Liver (tissue), 9 donors: ENCODE data around the gene PDZD8. TPM values are rescaled to one million over a fixed set of nuclear protein-coding genes. Genes with fewer than 3 reads are reported as not detected.

Source experiments
- DNase-seq: peaks from one replicate; pipeline ENCODE4 v3.0.0-alpha.2; 2017; ENCODE audit warnings: low spot score
- H3K27ac ChIP-seq, 2 donors: one replicate each; pipeline ENCODE4 v1.7.0; 2013; ENCODE audit warnings: inconsistent platforms in 2 of 2, low read length in 2 of 2, control low read depth in 1 of 2, low read depth in 1 of 2, mild to moderate bottlenecking in 1 of 2
- H3K27me3 ChIP-seq, 4 donors: one replicate each; pipeline versions ENCODE4 v1.6.1 to v1.7.0; 2013; ENCODE audit warnings: low read length in 3 of 4, inconsistent platforms in 1 of 4, mild to moderate bottlenecking in 1 of 4, moderate library complexity in 1 of 4; ENCODE audit not compliant: control insufficient read depth in 4 of 4, insufficient read depth in 4 of 4
- H3K36me3 ChIP-seq, 4 donors: one replicate each; pipeline versions ENCODE4 v1.6.1 to v1.7.0; 2013; ENCODE audit warnings: low read length in 3 of 4, mild to moderate bottlenecking in 3 of 4, low read depth in 1 of 4, moderate library complexity in 1 of 4; ENCODE audit not compliant: control insufficient read depth in 4 of 4, insufficient read depth in 3 of 4
- H3K4me1 ChIP-seq, 4 donors: one replicate each; pipeline versions ENCODE4 v1.6.1 to v1.7.0; 2013; ENCODE audit warnings: low read length in 3 of 4, mild to moderate bottlenecking in 3 of 4, moderate library complexity in 1 of 4; ENCODE audit not compliant: control insufficient read depth in 4 of 4, insufficient read depth in 4 of 4
- H3K4me3 ChIP-seq, 3 donors: one replicate each; pipeline versions ENCODE4 v1.6.1 to v1.7.0; 2013; ENCODE audit warnings: low read length in 3 of 3, control low read depth in 1 of 3, low read depth in 1 of 3, mild to moderate bottlenecking in 1 of 3
- H3K9ac ChIP-seq, 2 donors: one replicate each; pipeline ENCODE4 v1.7.0; 2013; ENCODE audit warnings: low read length in 2 of 2, mild to moderate bottlenecking in 2 of 2, moderate library complexity in 2 of 2, control low read depth in 1 of 2, low read depth in 1 of 2
- H3K9me3 ChIP-seq, 4 donors: one replicate each; pipeline versions ENCODE4 v1.6.1 to v1.7.0; 2013; ENCODE audit warnings: low read length in 3 of 4; ENCODE audit not compliant: control insufficient read depth in 4 of 4
- CTCF ChIP-seq: fragments of 150-350 bp; IDR thresholded peaks from 2 replicates; pipeline ENCODE4 v1.5.1; 2017; ENCODE audit warnings: improper control_type of control experiment, low read depth, low read length; ENCODE audit not compliant: missing input control
- FOXA1 ChIP-seq: IDR thresholded peaks from 2 replicates; pipeline ENCODE4 v1.6.1; 2016; ENCODE audit warnings: antibody characterized with exemption
- FOXA2 ChIP-seq: IDR thresholded peaks from 2 replicates; pipeline ENCODE4 v1.6.1; 2016; ENCODE audit warnings: antibody characterized with exemption
- HNF4A ChIP-seq, 2 donors: conservative IDR thresholded peaks; 2 replicates each; pipeline ENCODE4 v1.6.1; 2016; ENCODE audit warnings: antibody characterized with exemption in 2 of 2, mild to moderate bottlenecking in 2 of 2
- NR2F2 ChIP-seq: IDR thresholded peaks from 2 replicates; pipeline ENCODE4 v1.6.1; 2016; ENCODE audit warnings: antibody characterized with exemption
- RXRA ChIP-seq, 2 donors: IDR thresholded peaks; 2 replicates each; pipeline ENCODE4 v1.6.1; 2017 to 2018; ENCODE audit warnings: antibody characterized with exemption in 2 of 2, mild to moderate bottlenecking in 1 of 2
- SP1 ChIP-seq: IDR thresholded peaks from 2 replicates; pipeline ENCODE4 v1.6.1; 2018; ENCODE audit warnings: antibody characterized with exemption, mild to moderate bottlenecking
- TAF1 ChIP-seq: conservative IDR thresholded peaks from 2 replicates; pipeline ENCODE4 v1.6.1; 2016; ENCODE audit warnings: antibody characterized with exemption, mild to moderate bottlenecking
- ZBTB33 ChIP-seq: IDR thresholded peaks from 2 replicates; pipeline ENCODE4 v1.6.1; 2016; ENCODE audit warnings: antibody characterized with exemption
- WGBS: extraction: QIAGEN DNeasy Blood & Tissue Kit; methylation state at CpG from one replicate; pipeline ENCODE4 v1.1.7; 2013; 5-methylcytosine and 5-hydroxymethylcytosine counted together
- polyA plus RNA-seq, 2 donors: library from polyadenylated mRNA; stranded (reverse) in 1 of 2; unstranded in 1 of 2; fragments of 200-250 nt in 1 of 2; fragments of >200 nt in 1 of 2; fragmentation: Nextera tagmentation in 1 of 2; extraction: Ambion mirVana in 1 of 2; gene quantifications; one replicate each; pipeline versions ENCODE4 v1.2.1 to v1.2.3, GENCODE V29; 2013 to 2015
- total RNA-seq, 2 donors: library from RNA; depleted of rRNA; stranded (reverse); fragments of >200 nt; gene quantifications; one replicate each; pipeline ENCODE4 v1.2.3, GENCODE V29; 2014
- TF ChIP-seq, protein P1 (sequence below): IDR thresholded peaks from 2 replicates; pipeline ENCODE4 v1.6.1; 2016; ENCODE audit warnings: antibody characterized with exemption
- TF ChIP-seq, protein P2 (sequence below): IDR thresholded peaks from 2 replicates; pipeline ENCODE4 v1.6.1; 2016; ENCODE audit warnings: antibody characterized with exemption
- TF ChIP-seq, protein P3 (sequence below): IDR thresholded peaks from 2 replicates; pipeline ENCODE4 v1.6.1; 2016; ENCODE audit warnings: antibody characterized with exemption, mild to moderate bottlenecking
- donor health status: healthy.
- donor health status: healthy.
- donor health status: healthy.
- donor health status: healthy.
- donor health status: healthy.

The PDZD8 gene
- total and polyA plus RNA-seq, 4 donors: 9.3 to 38.9 (median 15.1) TPM

- DNase-seq: no peak
- TF ChIP-seq FOXA2 (no peak), NR2F2 (no peak), RXRA (IDR thresholded peaks at IDR 0.05) (no peak), TAF1 (no peak), CTCF (no peak), ZBTB33 (no peak), SP1 (no peak), FOXA1 (no peak), HNF4A (conservative IDR thresholded peaks at IDR 0.05) (no peak)
- TF ChIP-seq, protein P1, sequence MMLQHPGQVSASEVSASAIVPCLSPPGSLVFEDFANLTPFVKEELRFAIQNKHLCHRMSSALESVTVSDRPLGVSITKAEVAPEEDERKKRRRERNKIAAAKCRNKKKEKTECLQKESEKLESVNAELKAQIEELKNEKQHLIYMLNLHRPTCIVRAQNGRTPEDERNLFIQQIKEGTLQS: no peak
- TF ChIP-seq, protein P2, sequence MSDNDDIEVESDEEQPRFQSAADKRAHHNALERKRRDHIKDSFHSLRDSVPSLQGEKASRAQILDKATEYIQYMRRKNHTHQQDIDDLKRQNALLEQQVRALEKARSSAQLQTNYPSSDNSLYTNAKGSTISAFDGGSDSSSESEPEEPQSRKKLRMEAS: no peak
- TF ChIP-seq, protein P3, sequence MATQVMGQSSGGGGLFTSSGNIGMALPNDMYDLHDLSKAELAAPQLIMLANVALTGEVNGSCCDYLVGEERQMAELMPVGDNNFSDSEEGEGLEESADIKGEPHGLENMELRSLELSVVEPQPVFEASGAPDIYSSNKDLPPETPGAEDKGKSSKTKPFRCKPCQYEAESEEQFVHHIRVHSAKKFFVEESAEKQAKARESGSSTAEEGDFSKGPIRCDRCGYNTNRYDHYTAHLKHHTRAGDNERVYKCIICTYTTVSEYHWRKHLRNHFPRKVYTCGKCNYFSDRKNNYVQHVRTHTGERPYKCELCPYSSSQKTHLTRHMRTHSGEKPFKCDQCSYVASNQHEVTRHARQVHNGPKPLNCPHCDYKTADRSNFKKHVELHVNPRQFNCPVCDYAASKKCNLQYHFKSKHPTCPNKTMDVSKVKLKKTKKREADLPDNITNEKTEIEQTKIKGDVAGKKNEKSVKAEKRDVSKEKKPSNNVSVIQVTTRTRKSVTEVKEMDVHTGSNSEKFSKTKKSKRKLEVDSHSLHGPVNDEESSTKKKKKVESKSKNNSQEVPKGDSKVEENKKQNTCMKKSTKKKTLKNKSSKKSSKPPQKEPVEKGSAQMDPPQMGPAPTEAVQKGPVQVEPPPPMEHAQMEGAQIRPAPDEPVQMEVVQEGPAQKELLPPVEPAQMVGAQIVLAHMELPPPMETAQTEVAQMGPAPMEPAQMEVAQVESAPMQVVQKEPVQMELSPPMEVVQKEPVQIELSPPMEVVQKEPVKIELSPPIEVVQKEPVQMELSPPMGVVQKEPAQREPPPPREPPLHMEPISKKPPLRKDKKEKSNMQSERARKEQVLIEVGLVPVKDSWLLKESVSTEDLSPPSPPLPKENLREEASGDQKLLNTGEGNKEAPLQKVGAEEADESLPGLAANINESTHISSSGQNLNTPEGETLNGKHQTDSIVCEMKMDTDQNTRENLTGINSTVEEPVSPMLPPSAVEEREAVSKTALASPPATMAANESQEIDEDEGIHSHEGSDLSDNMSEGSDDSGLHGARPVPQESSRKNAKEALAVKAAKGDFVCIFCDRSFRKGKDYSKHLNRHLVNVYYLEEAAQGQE: no peak
- peaks cover 7 to 82% (median 48%) of the 10 kb centered on the region in 4 donors for H3K4me1 ChIP-seq
- no peaks in the 10 kb centered on the region for H3K9me3 ChIP-seq
- no peaks in the 10 kb centered on the region for H3K27me3 ChIP-seq
- no peaks in the 10 kb centered on the region for H3K36me3 ChIP-seq
- no peak overlapping the region for H3K9ac ChIP-seq
- WGBS: 59% methylated on average over 4 of the region's 4 CpGs
- H3K4me3 ChIP-seq: no peak overlapping the region
- peak overlapping the region; percentile 81 to 82 for H3K27ac ChIP-seq
Measured at GRCh38 chr10:117366741-117367140, 8.5 kb downstream of the PDZD8 start.

- Histone ChIP-seq H3K9me3 (no peaks in the 10 kb centered on the region), H3K4me1 (peaks cover 7 to 80% (median 56%) of the 10 kb centered on the region in 4 donors), H3K9ac (peak overlapping the region in 1 of 2 donors; percentile 34), H3K36me3 (no peaks in the 10 kb centered on the region), H3K4me3 (no peak overlapping the region), H3K27me3 (no peaks in the 10 kb centered on the region), H3K27ac (peak overlapping the region; percentile 81 to 82)
- TF ChIP-seq SP1: peak; percentile 8
- TF ChIP-seq FOXA1: no peak
- no peak for TF ChIP-seq RXRA (IDR thresholded peaks at IDR 0.05)
- no peak for TF ChIP-seq ZBTB33
- peak in 1 of 2 donors; percentile 6 for TF ChIP-seq HNF4A (conservative IDR thresholded peaks at IDR 0.05)
- 8% methylated on average over 2 of the region's 2 CpGs for WGBS
- no peak for DNase-seq
Measured at GRCh38 chr10:117365612-117366011, 9.6 kb downstream of the PDZD8 start.
